GM21423 (cell line): ENCODE results near the gene MYH16.
"Not testable (repeated sequence)": the region's sequence is repeated elsewhere in the genome, so short reads cannot be mapped to it uniquely, and the experiment has no call there.

Experiments used
- ATAC-seq: cut with Tn5 transposase; IDR thresholded peaks from one replicate; pipeline ENCODE4 v1.9.1; 2021; ENCODE audit warnings: mild to moderate bottlenecking, moderate library complexity; ENCODE audit not compliant: unreplicated experiment

Gene MYH16

DNA sequence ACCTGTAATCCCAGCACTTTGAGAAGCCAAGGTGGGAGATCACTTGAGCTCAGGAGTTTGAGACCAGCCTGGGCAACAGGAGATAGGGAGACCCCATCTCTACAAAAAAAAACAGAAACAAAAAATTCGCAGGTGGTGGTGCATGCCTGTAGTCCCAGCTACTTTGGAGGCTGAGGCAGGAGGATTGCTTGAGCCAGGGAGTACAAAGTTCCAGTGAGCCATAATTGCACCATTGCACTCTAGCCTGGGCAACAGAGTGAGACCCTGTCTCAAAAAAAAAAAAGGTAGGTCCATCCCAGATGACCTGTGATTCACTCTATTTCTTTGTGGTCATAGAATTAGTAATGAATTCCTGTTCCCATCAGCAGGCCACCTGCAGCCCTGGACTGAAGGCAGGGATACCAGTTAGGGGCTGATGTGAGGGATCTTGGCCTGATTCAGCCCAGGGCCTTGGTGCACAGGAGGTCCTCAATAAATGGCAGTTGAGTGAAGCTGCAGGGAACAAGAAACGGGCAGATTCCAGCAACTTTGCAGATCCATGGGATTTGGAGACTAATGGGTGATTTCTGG lies at the start of gene MYH16:
Gene MYH16, plus strand, starts transcription at position 364 of the 570 bp plus-strand sequence.
- no peak for ATAC-seq

DNA sequence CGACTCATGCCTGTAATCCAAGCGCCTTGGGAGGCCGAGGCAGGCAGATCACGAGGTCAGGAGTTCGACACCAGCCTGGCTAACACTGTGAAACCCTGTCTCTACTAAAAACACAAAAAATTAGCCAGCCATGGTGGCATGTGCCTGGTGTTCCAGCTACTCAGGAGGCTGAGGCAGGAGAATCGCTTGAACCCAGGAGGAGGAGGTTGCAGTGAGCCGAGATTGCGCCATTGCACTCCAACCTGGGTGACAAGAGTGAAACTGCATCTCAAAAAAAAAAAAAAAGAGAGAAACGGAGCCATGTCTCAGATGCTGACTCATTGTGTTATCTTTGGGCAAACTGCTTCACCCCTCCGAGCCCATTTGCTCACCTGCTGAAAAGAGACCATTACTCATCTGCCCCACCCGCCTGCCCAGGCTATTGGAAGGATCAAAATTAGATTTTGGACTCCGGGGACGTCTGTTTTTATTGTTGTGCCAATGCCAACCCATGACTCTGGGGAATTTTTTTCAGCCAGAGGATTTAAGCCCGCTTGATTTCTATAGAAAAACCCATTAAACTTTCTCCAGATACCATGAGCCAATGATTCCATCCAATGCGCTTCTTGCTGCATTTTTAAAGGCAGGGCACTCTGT lies 48.3 kb upstream of the MYH16 start:
- not testable (repeated sequence) for ATAC-seq

DNA sequence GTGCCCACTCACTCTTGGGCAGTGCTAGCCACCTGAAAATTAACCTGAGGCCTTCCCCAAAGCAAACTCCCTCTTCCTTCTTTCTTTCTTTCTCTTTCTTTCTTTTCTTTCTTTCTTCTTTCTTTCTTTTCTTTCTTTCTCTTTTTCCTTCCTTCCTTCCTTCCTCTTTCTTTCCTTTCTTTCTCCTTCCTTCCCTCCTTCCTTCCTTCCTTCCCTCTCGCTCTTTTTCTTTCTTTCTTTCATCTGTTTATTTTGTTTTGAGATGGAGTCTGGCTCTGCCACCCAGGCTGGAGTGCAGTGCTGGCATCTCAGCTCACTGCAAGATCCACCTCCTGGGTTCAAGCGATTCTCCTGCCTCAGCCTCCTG lies 47.8 kb upstream of the MYH16 start:
- no peak for ATAC-seq

DNA sequence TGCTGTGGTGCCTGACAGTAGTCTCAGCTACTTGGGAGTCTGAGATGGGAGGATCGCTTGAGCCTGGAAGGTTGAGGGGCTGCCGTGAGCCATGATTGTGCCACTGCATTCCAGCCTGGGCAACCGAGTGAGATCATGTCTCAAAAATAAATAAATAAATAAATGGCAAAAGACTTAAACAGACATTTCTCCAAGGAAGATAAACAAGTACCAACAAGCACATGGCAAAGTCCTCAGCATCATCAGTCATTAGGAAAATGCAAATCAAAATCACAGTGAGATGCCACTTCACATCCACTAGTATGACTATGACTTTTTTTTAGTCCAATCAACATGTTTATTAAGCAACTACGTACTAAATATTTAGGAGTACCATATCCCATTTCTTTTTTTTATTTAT lies 43.4 kb upstream of the MYH16 start:
- ATAC-seq = no peak

DNA sequence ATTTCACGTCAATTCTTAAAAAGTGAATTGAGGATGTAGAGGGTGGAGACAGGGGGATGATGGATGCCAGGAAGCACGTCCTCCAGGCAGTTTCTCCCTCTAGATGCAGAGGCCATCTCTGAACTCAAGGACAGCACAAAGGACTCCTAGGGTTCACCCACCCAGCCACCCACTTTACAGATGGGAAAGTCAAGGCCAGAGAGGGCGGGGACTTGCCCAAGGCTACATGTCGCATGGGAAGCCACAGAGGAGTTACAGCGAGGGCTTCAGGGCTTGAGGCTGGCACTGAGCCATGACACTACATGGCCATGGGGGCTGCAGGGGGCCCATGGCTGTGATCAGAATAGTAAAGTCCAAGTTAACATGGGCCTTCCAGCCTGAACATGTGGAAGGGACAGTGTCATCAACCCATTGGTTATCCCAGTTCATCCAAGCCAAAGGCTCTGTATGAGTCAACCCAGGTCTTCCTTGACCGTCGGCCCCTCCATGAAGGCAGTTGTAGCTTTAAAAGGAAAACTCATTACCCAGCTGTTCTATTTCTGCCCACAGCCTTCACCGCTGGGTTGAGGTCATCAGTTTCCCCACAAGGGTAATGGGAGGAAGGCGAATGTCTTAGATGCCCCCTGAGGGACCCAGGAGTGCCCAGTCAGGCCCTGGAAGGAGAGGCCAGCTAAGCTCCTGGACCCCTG lies 40.4 kb upstream of the MYH16 start:
- no peak for ATAC-seq

DNA sequence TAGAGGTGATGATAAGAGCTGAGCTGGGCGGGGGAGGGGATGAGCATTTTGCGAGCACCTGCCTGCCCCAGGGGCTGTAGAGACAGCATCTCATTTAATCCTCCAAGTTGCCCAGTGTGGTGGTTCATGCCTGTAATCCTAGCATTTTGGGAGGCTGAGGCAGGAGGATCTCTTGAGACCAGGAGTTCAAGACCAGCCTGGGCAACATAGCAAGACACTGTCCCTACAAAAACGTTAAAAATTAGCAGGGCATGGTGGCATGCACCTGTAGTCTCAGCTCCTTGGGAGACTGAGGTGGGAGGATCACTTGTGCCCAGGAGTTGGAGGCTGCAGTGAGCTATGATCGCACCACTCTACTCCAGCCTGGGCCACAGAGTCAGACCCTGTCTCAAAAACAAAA lies 39.7 kb upstream of the MYH16 start:
- ATAC-seq = not testable (repeated sequence)

DNA sequence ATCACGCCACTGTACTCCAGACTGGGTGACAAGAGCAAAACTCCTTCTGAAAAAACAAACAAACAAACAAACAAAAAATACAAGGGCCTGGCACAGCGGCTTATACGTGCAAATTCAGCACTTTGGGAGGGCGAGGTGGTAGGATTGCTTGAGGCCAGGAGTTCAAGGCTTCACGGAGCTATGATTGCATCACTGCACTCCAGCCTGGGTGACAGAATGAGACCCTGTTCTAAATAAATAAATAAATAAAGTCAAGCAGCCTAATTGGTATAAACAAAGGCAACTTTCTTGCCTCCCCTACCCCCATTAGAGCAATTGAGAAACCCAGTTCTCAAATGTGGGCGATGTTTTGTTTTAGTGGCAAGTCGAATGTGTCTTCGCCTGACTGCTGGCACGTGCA lies 38.5 kb upstream of the MYH16 start:
- no peak for ATAC-seq

DNA sequence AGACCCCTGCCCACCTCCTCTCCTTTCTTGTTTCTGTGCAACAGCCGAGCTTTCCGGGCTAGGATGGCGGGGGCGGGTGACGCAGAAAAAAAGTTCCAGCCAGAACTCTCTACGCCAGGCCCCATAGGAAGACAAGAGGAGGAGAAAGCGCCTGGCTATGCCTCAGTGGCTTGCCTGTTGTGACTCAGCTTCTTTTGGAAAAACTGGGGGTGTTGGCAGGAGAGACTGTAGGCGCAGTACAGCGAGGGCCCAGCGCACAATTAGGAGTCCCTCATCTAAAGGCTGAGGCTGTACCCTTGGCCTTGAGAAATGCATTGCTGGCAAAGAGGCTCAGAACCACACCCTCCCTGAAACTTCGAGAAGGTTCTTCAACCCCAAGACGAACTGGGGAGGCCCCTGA lies 36.7 kb upstream of the MYH16 start:
- ATAC-seq = no peak

DNA sequence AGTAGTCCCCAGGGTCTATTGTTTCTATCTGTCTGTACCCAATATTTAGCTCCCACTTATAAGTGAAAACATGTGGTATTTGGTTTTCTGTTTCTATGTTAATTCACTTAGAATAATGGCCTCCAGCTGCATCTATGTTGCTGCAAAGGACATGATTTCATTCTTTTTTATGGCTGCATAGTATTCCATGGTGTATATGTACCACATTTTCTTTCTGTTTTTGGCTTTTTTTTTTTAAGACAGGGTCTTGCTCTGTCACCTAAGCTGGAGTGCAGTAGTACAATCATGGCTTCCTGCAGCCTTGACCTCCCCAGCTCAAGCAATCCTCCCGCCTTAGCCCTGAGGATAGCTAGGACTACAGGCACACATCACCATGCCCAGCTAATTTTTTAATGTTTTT lies 34.8 kb upstream of the MYH16 start:
- not testable (repeated sequence) for ATAC-seq

DNA sequence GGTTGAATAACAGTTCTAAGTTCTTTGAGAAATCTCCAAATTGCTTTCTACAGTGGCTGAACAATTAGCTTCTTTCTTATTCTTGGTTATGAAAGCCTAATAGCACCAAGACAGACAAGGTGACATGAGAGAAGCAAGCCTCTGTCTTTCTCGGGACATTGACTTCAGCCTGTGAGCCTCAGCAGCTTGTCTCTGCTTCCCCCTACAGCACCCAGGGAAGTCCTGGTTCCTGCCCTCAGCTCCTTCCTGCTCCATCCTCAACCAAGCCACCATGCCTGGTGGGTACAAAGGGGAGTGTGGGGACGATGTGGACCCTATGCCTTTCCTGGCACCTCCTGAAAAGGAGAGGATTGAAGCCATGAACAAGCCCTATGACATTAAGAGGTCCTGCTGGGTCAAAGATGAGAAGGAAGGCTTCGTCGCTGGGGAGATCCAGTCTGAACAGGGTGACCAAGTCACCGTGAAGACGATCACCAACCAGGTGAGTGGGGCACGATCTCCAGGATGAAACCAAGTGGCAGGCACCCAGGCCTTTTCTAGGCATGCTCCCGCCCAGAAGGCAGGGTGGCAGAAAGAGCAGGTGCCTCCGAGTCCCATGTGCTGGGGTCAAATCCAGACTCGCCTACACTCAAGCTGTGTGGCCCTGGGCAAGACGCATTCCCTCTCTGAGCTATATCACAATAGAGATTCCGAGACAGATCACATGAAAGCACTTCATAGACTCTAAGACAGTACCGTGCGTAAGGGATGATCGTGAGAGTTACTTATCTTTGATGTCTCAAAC lies 33.9 kb upstream of the MYH16 start:
- ATAC-seq = no peak

DNA sequence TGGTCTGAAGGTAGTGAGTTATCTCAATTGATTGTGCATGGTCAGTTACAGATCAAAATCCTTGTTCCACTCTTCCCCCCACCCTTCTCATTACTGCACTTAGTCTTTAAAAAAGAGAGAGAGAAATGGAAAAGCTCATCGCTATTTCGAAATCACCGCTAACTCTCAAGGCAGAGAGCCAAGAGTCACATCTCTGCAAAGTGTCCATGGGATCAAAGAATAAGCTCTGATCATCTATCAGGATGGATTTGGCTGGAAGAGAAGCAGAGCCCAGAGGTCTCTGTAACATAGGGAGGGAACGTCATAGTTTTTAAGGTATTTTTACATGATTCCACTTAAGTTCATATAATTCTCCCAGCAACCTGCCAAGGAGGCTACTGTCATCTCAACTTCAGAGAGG lies 30.0 kb upstream of the MYH16 start:
- ATAC-seq = no peak

DNA sequence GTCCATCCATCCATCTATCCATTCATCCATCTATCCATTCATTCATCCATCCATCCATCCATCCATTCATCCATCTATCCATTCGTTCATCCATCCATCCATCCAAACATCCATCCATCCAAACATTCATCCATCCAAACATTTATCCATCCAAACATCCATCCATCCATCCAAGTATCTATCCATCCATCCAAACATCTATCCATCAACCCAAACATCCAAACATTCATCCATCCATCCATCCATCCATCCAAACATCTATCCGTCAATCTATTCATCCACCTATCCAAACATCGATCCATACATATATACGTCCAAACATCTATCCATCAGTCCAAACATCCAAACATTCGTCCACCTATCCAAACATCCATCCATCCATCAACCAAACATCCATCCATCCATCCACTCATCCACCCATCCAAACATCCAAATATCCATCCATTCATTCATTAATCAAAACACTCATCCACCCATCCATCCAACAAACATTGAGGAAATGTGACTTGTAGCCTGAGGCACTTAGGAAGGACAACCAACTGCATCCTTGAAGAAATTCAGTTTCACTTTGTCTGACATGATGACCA lies 28.8 kb upstream of the MYH16 start:
- no peak for ATAC-seq

DNA sequence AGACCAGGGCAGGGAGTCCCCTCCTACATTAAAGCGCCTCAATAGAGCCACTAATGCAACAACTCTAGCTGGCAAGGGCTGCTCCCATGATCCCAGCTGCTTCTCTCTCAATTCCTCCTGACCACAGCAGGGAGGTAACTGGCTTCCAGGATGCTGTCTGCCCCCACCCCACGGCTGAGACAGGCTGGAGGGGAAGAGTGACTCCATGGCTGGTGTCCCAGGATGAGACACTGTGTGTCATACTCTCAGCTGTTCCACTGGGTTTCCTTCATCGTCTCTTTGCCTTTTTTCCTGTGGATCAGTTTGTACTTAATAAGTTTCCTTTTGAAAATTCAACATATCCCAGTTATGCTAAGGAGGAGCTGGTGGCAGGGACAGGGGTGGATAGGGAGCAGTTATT lies 27.7 kb upstream of the MYH16 start:
- no peak for ATAC-seq

DNA sequence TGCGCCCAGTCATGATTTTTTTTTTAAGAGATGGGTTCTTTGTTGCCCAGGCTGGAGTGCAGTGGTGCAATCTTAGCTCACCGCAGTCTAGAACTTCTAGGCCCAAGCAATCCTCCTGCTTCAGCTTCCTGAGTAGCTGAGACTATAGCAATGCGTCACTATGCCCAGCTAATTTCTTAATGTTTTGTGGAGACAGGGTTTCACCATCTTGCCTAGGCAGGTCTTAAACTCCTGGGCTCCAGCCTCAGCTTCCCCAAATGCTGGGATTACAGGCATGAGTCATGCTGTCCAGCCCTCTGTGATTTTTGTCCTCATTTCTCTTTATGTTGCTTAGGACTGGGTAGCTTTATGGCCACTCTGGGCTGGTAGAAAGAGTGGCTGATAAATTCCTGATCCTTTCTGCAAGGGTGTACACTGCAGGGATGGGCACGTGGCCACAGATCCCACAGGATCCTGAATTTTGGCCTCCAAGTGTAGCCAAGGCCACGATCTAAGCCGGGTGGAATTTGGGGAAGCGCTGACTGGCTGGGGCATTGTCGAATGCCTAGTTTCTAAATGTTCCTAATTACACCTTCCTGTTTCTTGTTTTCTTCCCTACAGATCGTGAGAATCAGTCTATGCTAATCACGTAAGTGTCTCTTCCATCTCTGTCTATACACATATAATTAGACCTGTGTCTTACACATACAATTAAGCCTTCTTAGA lies 24.1 kb upstream of the MYH16 start:
- ATAC-seq = no peak

DNA sequence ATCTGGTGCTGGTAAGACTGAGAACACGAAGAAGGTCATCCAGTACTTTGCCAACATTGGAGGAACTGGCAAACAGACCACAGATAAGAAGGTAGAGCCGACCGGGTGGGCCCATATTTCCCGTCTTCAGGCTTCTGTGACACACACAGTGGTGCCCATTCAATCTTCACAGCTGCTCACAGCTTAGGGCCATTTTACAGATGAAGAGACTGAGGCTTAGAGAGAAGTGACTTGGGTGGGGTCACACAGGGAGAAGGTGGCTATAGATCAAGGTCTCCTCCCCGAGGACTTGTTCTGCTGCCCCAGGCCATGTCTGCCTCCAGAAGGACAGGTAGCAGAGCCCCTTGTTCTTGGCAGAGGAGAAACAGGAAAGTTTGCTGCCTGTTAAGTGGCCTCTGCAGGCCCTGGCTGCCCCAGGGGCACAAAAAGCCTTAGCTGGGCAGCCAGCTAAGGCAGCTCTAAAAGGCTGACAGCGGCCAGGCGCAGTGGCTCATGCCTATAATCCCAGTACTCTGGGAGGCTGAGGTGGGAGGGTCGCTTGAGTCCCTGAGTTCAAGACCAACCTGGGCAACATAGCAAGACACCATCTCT lies 22.6 kb upstream of the MYH16 start:
- ATAC-seq = no peak

DNA sequence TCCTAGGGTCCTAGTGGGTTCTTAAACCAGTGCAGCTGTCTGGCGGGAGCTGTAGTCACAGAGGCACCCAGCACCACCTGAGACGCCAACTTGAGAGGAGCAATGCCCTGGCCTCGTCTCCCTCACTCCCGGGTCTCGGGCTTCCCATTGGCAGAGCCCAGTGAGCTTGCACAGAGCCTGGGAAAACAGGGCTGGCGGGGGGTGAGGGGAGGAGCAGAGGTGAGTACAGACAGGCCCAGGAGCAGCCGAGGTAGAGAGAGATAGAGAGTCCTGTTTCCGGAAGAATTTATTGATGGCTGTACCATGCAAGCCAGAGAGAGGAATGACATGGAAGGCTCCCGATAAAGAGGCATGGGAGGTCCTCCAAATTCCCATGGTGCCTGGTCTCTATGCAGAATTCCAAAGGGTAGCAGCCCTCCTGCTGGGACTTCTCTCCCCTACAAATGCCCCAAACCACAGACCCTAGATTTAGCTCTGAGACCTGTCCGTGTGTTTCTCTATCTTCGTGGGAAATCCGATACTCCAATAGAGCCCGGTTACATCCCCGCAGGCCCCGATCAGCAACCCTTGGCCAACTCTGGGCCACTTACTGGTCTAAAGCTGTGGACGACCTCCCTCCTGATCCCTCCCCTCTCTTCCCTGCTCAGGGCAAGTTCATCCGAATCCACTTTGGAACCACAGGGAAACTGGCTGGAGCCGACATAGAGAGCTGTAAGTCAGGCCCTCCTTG lies 20.3 kb upstream of the MYH16 start:
- no peak for ATAC-seq

DNA sequence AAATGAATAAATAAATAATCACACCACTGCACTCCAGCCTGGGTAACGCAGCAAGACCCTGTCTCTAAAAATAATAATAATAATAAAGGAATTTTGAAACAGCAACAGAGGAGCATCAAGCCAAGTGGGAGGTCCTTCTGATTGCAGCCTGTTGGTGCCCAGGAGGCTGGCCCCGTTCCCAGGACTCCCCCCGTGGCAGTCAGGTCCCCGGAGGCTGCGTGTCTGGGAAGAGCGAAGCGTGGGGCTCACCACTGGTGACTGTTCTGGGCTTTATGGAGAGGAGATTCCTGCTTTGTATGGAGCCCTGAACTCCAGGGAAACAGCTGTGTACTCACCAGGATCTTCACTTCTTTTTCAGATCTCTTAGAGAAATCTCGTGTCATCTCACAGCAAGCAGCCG lies 19.3 kb upstream of the MYH16 start:
- no peak for ATAC-seq

DNA sequence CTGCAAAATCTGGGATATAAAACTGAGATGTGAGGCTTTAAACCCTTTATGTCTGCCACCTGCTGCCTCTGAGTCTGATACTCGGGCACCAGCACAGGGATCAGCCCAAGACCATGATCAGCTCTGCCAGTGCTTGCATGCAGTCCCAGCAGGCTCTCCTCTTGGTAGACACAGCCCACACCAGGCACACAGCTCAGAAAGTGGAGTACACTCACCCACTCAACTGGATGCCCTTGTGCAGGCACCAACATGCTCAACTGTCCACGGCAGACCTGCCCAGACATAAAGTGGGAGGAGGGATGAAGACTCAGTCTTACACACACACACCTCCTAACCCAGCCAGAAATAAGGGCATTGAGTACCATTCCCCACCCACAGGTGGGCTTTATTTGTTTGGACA lies 18.2 kb upstream of the MYH16 start:
- no peak for ATAC-seq

DNA sequence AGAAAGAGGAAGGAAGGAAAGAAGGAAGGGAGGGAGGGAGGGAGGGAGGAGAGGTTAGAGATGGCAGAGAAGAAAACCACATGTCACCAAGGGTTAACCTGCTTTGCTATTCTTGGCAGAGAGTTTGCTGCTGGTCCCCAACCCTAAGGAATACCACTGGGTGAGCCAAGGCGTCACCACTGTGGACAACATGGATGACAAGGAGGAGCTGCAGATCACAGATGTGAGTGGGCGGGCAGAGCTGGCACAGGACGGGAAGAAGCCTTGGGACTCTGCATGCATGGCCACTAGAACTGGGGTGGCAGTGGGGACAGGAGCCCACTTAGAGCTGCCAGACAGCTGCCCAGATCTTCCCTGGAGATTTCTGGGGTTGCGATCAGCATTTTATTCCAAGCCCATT lies 17.2 kb upstream of the MYH16 start:
- ATAC-seq = no peak

DNA sequence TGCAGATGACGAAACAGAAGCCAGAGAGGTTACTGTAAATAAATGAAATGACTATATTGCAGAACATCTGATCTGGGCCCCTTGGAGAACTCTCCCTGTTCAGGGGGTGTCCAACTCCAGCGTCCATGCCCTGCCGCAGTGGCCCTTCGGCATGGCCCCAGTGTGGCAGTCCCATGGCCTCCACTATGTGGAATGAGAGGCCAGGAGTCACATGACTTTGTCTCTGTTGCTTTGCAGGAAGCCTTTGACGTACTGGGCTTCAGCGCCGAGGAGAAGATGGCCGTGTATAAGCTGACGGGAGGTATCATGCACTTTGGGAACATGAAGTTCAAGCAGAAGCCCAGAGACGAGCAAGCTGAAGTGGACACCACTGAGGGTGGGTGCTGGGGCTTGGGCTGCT lies 15.6 kb upstream of the MYH16 start:
- no peak for ATAC-seq
